GM06990 (cell line): ENCODE data around the gene RBKS.

Experiments
- DNase-seq: peaks from one replicate; pipeline ENCODE4 v3.0.0-alpha.2; 2011; ENCODE audit not compliant: insufficient read length; ENCODE audit errors: extremely low read depth
- H3K27me3 ChIP-seq: replicated peaks from 2 replicates; pipeline ENCODE4 v1.6.0; 2011; ENCODE audit warnings: low read length; ENCODE audit not compliant: control insufficient read depth, insufficient read depth
- H3K36me3 ChIP-seq: 2 replicates; pipeline ENCODE4 v1.5.1; 2011; ENCODE audit warnings: low read length; ENCODE audit not compliant: control insufficient read depth, insufficient read depth
- H3K4me3 ChIP-seq: replicated peaks from 2 replicates; pipeline ENCODE4 v1.5.1; 2011; ENCODE audit warnings: low read depth, mild to moderate bottlenecking, control low read depth, low read length
- CTCF ChIP-seq: IDR thresholded peaks from 2 replicates; pipeline ENCODE4 v1.5.1; 2011; ENCODE audit warnings: low read length, control low read depth, mild to moderate bottlenecking, inconsistent platforms; ENCODE audit not compliant: insufficient read depth, poor library complexity, severe bottlenecking

The RBKS gene

GRCh38 chr2:27795093-27795834, 94.9 kb downstream of the RBKS start:
- Histone ChIP-seq H3K27me3 (no peaks in the 10 kb centered on the region), H3K36me3 (no peaks in the 10 kb centered on the region), H3K4me3 (no peak overlapping the region)
- TF ChIP-seq CTCF = no peak
- no peak for DNase-seq

- H3K27me3 ChIP-seq = no peaks in the 10 kb centered on the region
- no peak overlapping the region for H3K4me3 ChIP-seq
- no peak for TF ChIP-seq CTCF
- no peak for DNase-seq
- H3K36me3 ChIP-seq = no peaks in the 10 kb centered on the region
These were observed 97.4 kb downstream of the RBKS start for GRCh38 chr2:27792759-27793158.

GRCh38 chr2:27790796-27791195, 99.4 kb downstream of the RBKS start:
- DNase-seq = no peak
- no peak for TF ChIP-seq CTCF
- Histone ChIP-seq H3K36me3 (no peaks in the 10 kb centered on the region), H3K4me3 (no peak overlapping the region), H3K27me3 (no peaks in the 10 kb centered on the region)

GRCh38 chr2:27782701-27783100, 107.5 kb downstream of the RBKS start:
- no peaks in the 10 kb centered on the region for H3K27me3 ChIP-seq
- no peak for DNase-seq
- no peak overlapping the region for H3K4me3 ChIP-seq
- TF ChIP-seq CTCF = no peak
- no peaks in the 10 kb centered on the region; the same call in 1 of the 2 replicates for H3K36me3 ChIP-seq

- TF ChIP-seq CTCF = no peak
- H3K4me3 ChIP-seq = no peak overlapping the region
- DNase-seq = no peak
- no peaks in the 10 kb centered on the region for H3K27me3 ChIP-seq
- H3K36me3 ChIP-seq = no peaks in the 10 kb centered on the region; the same call in 1 of the 2 replicates
These were observed 108.7 kb downstream of the RBKS start for GRCh38 chr2:27781496-27781895.
